GM20000 (cell line): Measurements from ENCODE around the gene RREB1.

Source experiments
- DNase-seq: peaks from one replicate; pipeline ENCODE4 v3.0.0; 2012; ENCODE audit warnings: low spot score
- CTCF ChIP-seq: IDR thresholded peaks from 2 replicates; pipeline ENCODE4 v1.5.1; 2012; ENCODE audit warnings: mild to moderate bottlenecking, control low read depth; ENCODE audit errors: extremely low read depth, missing control alignments

RREB1 gene

GRCh38 chr6:7126754-7127153 is 19.0 kb downstream of the RREB1 start:
- no peak for DNase-seq
- no peak for TF ChIP-seq CTCF

- no peak for TF ChIP-seq CTCF
Measured at GRCh38 chr6:7127680-7128079, 19.9 kb downstream of the RREB1 start.

GRCh38 chr6:7129360-7129759 is 21.6 kb downstream of the RREB1 start:
- no peak for TF ChIP-seq CTCF
- no peak for DNase-seq

More at GRCh38 chr6:7127680-7128079, 19.9 kb downstream of the RREB1 start:
- no peak for DNase-seq

GRCh38 chr6:7129784-7130569 is 22.2 kb downstream of the RREB1 start:
- TF ChIP-seq CTCF: no peak
- no peak for DNase-seq

GRCh38 chr6:7131390-7131789 is 23.6 kb downstream of the RREB1 start:
- DNase-seq: no peak
- no peak for TF ChIP-seq CTCF

GRCh38 chr6:7132398-7133035 is 24.8 kb downstream of the RREB1 start:
- DNase-seq: no peak
- TF ChIP-seq CTCF: no peak

GRCh38 chr6:7134999-7135745 is 27.4 kb downstream of the RREB1 start:
- no peak for DNase-seq
- TF ChIP-seq CTCF: no peak
